Small intestine (tissue), 7 donors: ENCODE results near the gene AXIN2. TPM values are rescaled to one million over a fixed set of nuclear protein-coding genes. Genes with fewer than 3 reads are reported as not detected.
"Not testable (repeated sequence)": the region's sequence is repeated elsewhere in the genome, so short reads cannot be mapped to it uniquely, and the experiment has no call there.

Experiments
- DNase-seq, 2 donors: peaks; one replicate each; pipeline versions ENCODE4 v3.0.0 to v3.0.0-alpha.2; 2013
- FAIRE-seq: peaks from 2 replicates; lab custom pipeline; 2012; peaks lifted over from hg19 to GRCh38; lab: Jason Lieb, UNC
- H3K27ac ChIP-seq, 3 donors: one replicate each; pipeline ENCODE4 v1.5.1; 2013; ENCODE audit warnings: low read length in 2 of 3, mild to moderate bottlenecking in 2 of 3, control low read depth in 1 of 3, inconsistent platforms in 1 of 3, low read depth in 1 of 3, moderate library complexity in 1 of 3
- H3K27me3 ChIP-seq, 3 donors: one replicate each; pipeline ENCODE4 v1.6.1; 2013; ENCODE audit warnings: low read length in 3 of 3, inconsistent platforms in 1 of 3; ENCODE audit not compliant: control insufficient read depth in 3 of 3, insufficient read depth in 3 of 3
- H3K36me3 ChIP-seq, 3 donors: one replicate each; pipeline ENCODE4 v1.6.1; 2013; ENCODE audit warnings: low read length in 3 of 3, inconsistent platforms in 1 of 3, low read depth in 1 of 3, mild to moderate bottlenecking in 1 of 3, moderate library complexity in 1 of 3; ENCODE audit not compliant: control insufficient read depth in 3 of 3, insufficient read depth in 2 of 3
- H3K4me1 ChIP-seq, 3 donors: one replicate each; pipeline ENCODE4 v1.6.1; 2013; ENCODE audit warnings: low read length in 2 of 3, inconsistent platforms in 1 of 3, low read depth in 1 of 3, mild to moderate bottlenecking in 1 of 3, moderate library complexity in 1 of 3; ENCODE audit not compliant: control insufficient read depth in 3 of 3, insufficient read depth in 2 of 3
- H3K4me3 ChIP-seq, 3 donors: one replicate each; pipeline ENCODE4 v1.5.1; 2013; ENCODE audit warnings: low read length in 3 of 3, control low read depth in 1 of 3, inconsistent platforms in 1 of 3, low read depth in 1 of 3, mild to moderate bottlenecking in 1 of 3, moderate library complexity in 1 of 3
- H3K9me3 ChIP-seq, 2 donors: one replicate each; pipeline ENCODE4 v1.6.1; 2013; ENCODE audit warnings: low read depth in 1 of 2, low read length in 1 of 2; ENCODE audit not compliant: control insufficient read depth in 2 of 2, insufficient read depth in 1 of 2
- WGBS, 3 donors: extraction: QIAGEN DNeasy Blood & Tissue Kit; methylation state at CpG; one replicate each; pipeline ENCODE4 v1.1.7; 2013; 5-methylcytosine and 5-hydroxymethylcytosine counted together
- polyA plus RNA-seq, 4 donors: library from polyadenylated mRNA; stranded (reverse) in 3 of 4; unstranded in 1 of 4; fragments of 200-250 nt in 3 of 4; fragments of 120-200 nt in 1 of 4; gene quantifications; one replicate each; pipeline versions ENCODE4 v1.2.1 to v1.2.3, GENCODE V29; 2013
- donor health status: healthy with polysubstance abuse.
- donor health status: control.
- donor health status: control.
- donor health status: Bipolar disorder and iron deficiency.
- donor health status: healthy.

Gene AXIN2
- polyA plus RNA-seq, 4 donors, result 0.89 to 11.9 (median 6.0) TPM

DNA sequence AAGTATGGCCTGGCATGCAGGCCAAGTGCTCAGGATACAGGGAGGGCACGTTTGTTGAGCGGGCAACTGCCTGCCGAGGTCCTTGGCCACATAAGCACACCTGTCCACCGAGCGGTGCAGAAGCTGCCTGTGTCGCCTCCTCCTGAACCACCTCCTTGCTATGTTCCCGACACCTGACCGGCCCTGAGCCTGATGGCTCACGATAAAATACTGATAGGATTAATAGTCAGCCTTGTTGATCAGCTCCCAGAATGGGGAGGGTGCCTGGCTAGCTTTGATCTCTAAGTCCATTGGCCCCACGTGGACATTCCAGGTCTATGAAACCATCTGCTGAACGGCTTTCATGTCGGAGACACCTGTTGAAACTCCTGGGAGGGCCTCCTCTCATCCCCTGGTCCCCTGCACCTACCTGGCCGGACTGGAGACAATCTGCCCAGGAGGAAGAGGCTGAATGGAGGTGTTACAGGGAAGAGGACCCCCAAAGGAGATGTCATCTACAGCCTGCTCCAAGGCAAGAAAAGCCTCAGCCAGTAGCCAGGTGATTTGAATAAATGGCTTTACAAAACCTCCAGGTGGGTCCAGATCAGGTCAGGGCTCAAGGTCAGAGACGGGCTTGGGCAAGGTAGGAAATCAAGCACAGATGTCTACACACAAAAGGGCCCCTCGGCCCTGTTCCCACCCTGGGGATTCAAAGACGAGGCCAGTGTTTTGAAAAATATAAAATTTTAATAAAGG lies 33.4 kb downstream of the AXIN2 start:
- H3K9me3 ChIP-seq, result no peaks in the 10 kb centered on the region
- DNase-seq (peak in 1 of 2 donors; percentile 53), FAIRE-seq (no peak)
- H3K4me1 ChIP-seq, result peaks cover 9 to 44% (median 18%) of the 10 kb centered on the region in 3 donors
- no peak overlapping the region for H3K4me3 ChIP-seq
- 20 to 70% (median 42%) methylated on average over 16 of the region's 16 CpGs for WGBS, 3 donors
- H3K36me3 ChIP-seq, result peaks cover 0 to 47% (median 0%) of the 10 kb centered on the region in 3 donors
- no peak overlapping the region for H3K27ac ChIP-seq
- H3K27me3 ChIP-seq, result no peaks in the 10 kb centered on the region

DNA sequence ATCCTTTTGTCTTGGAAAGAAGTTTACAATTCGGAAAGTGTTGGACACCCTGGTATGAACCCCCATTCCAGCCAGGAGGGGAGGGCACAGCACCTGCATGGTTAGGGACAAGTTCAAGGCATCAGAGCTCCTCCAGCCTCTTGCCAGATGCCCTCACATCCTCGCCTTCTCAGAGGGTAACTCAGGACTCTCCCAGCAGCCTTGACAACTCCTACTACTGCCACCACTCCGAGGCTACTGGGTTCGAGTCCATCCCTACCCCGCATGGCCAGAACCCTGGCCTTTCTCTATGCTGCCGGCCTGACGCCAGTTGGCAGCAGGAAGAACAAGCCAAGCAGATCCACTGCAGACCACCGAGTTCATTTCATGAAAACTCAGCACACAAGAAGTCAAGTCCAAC lies 34.1 kb downstream of the AXIN2 start:
- H3K4me1 ChIP-seq, result peaks cover 9 to 38% (median 18%) of the 10 kb centered on the region in 3 donors
- no peak for FAIRE-seq
- WGBS, 3 donors, result 79 to 86% (median 81%) methylated on average over 8 of the region's 8 CpGs

GRCh38 chr17:65526854-65527253 lies 34.6 kb downstream of the AXIN2 start:
- Histone ChIP-seq H3K4me1 (peaks cover 9 to 33% (median 16%) of the 10 kb centered on the region in 3 donors), H3K36me3 (peaks cover 0 to 35% (median 0%) of the 10 kb centered on the region in 3 donors)
- H3K4me3 ChIP-seq, H3K9me3 ChIP-seq, H3K27ac ChIP-seq, FAIRE-seq, H3K27me3 ChIP-seq, DNase-seq: not testable (repeated sequence)
- 95 to 97% (median 97%) methylated on average over 7 of the region's 7 CpGs for WGBS, 3 donors

More for the DNA sequence above, 34.1 kb downstream of the AXIN2 start:
- H3K27me3 ChIP-seq, result no peaks in the 10 kb centered on the region
- H3K27ac ChIP-seq, result no peak overlapping the region
- no peaks in the 10 kb centered on the region for H3K9me3 ChIP-seq
- no peak overlapping the region for H3K4me3 ChIP-seq
- no peak for DNase-seq
- H3K36me3 ChIP-seq, result peaks cover 0 to 41% (median 0%) of the 10 kb centered on the region in 3 donors

- FAIRE-seq (no peak), DNase-seq (peak; percentile 38 to 67)
- Histone ChIP-seq H3K4me3 (no peak overlapping the region), H3K4me1 (peaks cover 2 to 15% (median 6%) of the 10 kb centered on the region in 3 donors), H3K36me3 (peaks cover 0 to 16% (median 0%) of the 10 kb centered on the region in 3 donors), H3K9me3 (no peaks in the 10 kb centered on the region), H3K27me3 (no peaks in the 10 kb centered on the region), H3K27ac (no peak overlapping the region)
- WGBS, 3 donors, result 18 to 59% (median 35%) methylated on average over 16 of the region's 16 CpGs
Measured at GRCh38 chr17:65523853-65524664, 37.4 kb downstream of the AXIN2 start.

- peak in 1 of 2 donors; percentile 31 for DNase-seq
- no peaks in the 10 kb centered on the region for H3K9me3 ChIP-seq
- peaks cover 2 to 15% (median 6%) of the 10 kb centered on the region in 3 donors for H3K4me1 ChIP-seq
- H3K36me3 ChIP-seq, result peaks cover 0 to 12% (median 0%) of the 10 kb centered on the region in 3 donors
- FAIRE-seq, result no peak
- H3K27me3 ChIP-seq, result no peaks in the 10 kb centered on the region
- no peak overlapping the region for H3K27ac ChIP-seq
- H3K4me3 ChIP-seq, result no peak overlapping the region
- WGBS, 3 donors, result 53 to 68% (median 56%) methylated on average over 1 of the region's 1 CpG
Measured at GRCh38 chr17:65523411-65523810, 38.0 kb downstream of the AXIN2 start.

GRCh38 chr17:65522751-65523404 lies 38.6 kb downstream of the AXIN2 start:
- Histone ChIP-seq H3K4me3 (no peak overlapping the region), H3K36me3 (peaks cover 0 to 7% (median 0%) of the 10 kb centered on the region in 3 donors), H3K4me1 (peaks cover 2 to 15% (median 6%) of the 10 kb centered on the region in 3 donors), H3K27ac (no peak overlapping the region), H3K27me3 (no peaks in the 10 kb centered on the region), H3K9me3 (no peaks in the 10 kb centered on the region)
- DNase-seq (no peak), FAIRE-seq (no peak)
- 90 to 97% (median 94%) methylated on average over 14 of the region's 14 CpGs for WGBS, 3 donors

DNA sequence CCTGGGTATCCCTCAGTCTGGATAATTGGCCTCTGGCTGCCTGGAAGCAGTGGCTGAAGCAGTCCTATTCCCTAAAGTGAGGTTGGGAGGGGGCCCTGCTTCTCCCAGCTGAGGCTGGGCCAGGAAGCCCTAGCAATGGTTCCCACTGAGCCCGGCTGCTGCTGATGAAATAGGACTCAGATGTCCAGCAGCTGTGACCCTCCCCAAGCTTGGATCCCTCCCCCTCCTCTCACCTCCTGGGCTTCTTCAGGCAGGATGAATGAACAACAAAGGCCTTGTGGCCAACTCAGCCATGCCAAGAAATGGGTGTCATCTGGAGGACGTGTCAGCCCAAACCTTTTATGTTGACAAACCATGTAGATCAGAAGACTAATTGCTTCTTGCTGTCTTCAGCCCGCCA lies 42.0 kb downstream of the AXIN2 start:
- no peaks in the 10 kb centered on the region for H3K27me3 ChIP-seq
- DNase-seq (no peak), FAIRE-seq (no peak)
- peaks cover 2 to 16% (median 5%) of the 10 kb centered on the region in 3 donors for H3K4me1 ChIP-seq
- H3K9me3 ChIP-seq, result no peaks in the 10 kb centered on the region
- H3K4me3 ChIP-seq, result no peak overlapping the region
- no peak overlapping the region for H3K27ac ChIP-seq
- no peaks in the 10 kb centered on the region for H3K36me3 ChIP-seq
- 65 to 90% (median 78%) methylated on average over 3 of the region's 3 CpGs for WGBS, 3 donors

GRCh38 chr17:65518256-65518655 lies 43.2 kb downstream of the AXIN2 start:
- WGBS, 3 donors, result 86 to 93% (median 92%) methylated on average over 2 of the region's 2 CpGs
- H3K27ac ChIP-seq, result no peak overlapping the region
- H3K36me3 ChIP-seq, result no peaks in the 10 kb centered on the region
- H3K4me3 ChIP-seq, result no peak overlapping the region
- peaks cover 0 to 5% (median 0%) of the 10 kb centered on the region in 3 donors for H3K4me1 ChIP-seq
- no peaks in the 10 kb centered on the region for H3K9me3 ChIP-seq
- FAIRE-seq (no peak), DNase-seq (no peak)
- no peaks in the 10 kb centered on the region for H3K27me3 ChIP-seq
